ENCODE data around the gene ANKRD6.
"Not testable (repeated sequence)": the region's sequence is repeated elsewhere in the genome, so short reads cannot be mapped to it uniquely, and the experiment has no call there.

The ANKRD6 gene

GRCh38 chr6:89637960-89638319 lies 205.0 kb downstream of the ANKRD6 start:
- TF ChIP-seq CTCF (conservative IDR thresholded peaks at IDR 0.05), result no peak

GRCh38 chr6:89638320-89639195 lies 205.6 kb downstream of the ANKRD6 start, which contains the start of gene LYRM2:
TSS of gene LYRM2 (minus strand) at chr6:89638747. CDS start at chr6:89638716, 31 bp downstream.
- H3K27ac ChIP-seq, result peak within 1 kb of the TSS; percentile 91
- no peak for TF ChIP-seq CTCF (conservative IDR thresholded peaks at IDR 0.05)

More at GRCh38 chr6:89637960-89638319, 205.0 kb downstream of the ANKRD6 start:
- peak overlapping the region; percentile 91 for H3K27ac ChIP-seq

GRCh38 chr6:89640804-89641203 lies 207.9 kb downstream of the ANKRD6 start:
- H3K27ac ChIP-seq, result no peak overlapping the region
- no peak for TF ChIP-seq CTCF (conservative IDR thresholded peaks at IDR 0.05)

- not testable (repeated sequence) for H3K27ac ChIP-seq
Observed at GRCh38 chr6:89641581-89641980, 208.6 kb downstream of the ANKRD6 start.

GRCh38 chr6:89642956-89643355 lies 210.0 kb downstream of the ANKRD6 start:
- H3K27ac ChIP-seq, result peak overlapping the region; percentile 27; the same call in 1 of the 2 replicates
- no peak for TF ChIP-seq CTCF (conservative IDR thresholded peaks at IDR 0.05)

- peak overlapping the region; percentile 27; the same call in 1 of the 2 replicates for H3K27ac ChIP-seq
- no peak for TF ChIP-seq CTCF (conservative IDR thresholded peaks at IDR 0.05)
Observed at GRCh38 chr6:89643406-89643805, 210.5 kb downstream of the ANKRD6 start.

GRCh38 chr6:89644864-89645263 lies 211.9 kb downstream of the ANKRD6 start:
- no peak for TF ChIP-seq CTCF (conservative IDR thresholded peaks at IDR 0.05)
- no peak overlapping the region for H3K27ac ChIP-seq

- H3K27ac ChIP-seq, result no peak overlapping the region
- TF ChIP-seq CTCF (conservative IDR thresholded peaks at IDR 0.05), result no peak
Observed at GRCh38 chr6:89649682-89650081, 216.7 kb downstream of the ANKRD6 start.
